Placental pericyte (primary cell): Measurements from ENCODE around the gene SPTAN1. TPM values are rescaled to one million over a fixed set of nuclear protein-coding genes. Genes with fewer than 3 reads are reported as not detected.

Experiments
- small RNA-seq: library from RNA; depleted of rRNA; stranded (forward); fragments of <200 nt; gene quantifications from one replicate; pipeline ENCODE3, GENCODE V24; 2012; ENCODE audit warnings: low replicate concordance
- total RNA-seq: library from RNA; depleted of rRNA; stranded (reverse); fragments of >200 nt; gene quantifications from 2 replicates; pipeline ENCODE4 v1.2.3, GENCODE V29; 2012

Gene SPTAN1
- total RNA-seq = 290 and 407 TPM in 2 replicates

DNA sequence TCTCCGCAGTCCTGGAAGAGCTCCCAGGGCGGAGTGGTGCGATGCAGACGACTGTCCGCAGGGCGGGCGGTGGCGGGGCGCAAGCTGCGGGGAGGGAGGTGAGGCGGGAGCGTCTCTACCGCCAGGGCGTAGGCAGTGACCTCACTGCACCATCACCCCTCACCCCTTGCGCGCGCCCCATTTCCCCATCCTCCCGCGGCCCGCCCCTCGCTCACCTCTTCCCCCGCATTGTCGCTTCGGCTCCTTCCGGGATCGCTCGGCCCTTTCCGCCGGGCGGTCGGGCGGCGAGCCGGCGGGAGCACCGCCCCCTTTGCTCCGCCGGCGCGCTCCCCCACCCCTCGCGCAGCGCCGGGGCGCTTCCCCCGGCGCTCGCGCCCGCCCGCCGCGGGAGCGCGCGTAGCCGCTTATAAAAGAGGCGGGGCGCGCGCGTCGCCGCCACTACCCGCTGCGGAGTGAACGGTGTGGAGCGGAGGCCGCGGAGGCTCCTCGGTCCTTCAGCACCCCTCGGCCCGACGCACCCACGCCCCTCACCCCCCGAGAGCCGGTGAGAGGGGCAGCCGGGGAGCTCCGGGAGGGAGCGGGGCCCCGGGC, at the start of gene SPTAN1:
TSS of gene SPTAN1 (plus strand) at position 435 of the 591 bp plus-strand sequence. CDS start 14,154 bp downstream, outside the sequence.

GRCh38 chr9:128504485-128505413, 47.6 kb upstream of the SPTAN1 start, which contains the start of gene GLE1:
Gene GLE1 (plus strand): TSS chr9:128504719. CDS start chr9:128504806, 87 bp downstream.

GRCh38 chr9:128656416-128657343, 104.3 kb downstream of the SPTAN1 start, which contains the start of gene DYNC2I2:
Gene DYNC2I2 (minus strand): TSS chr9:128656847. CDS start chr9:128656726, 121 bp downstream.

Small RNA genes lying within 50 kb of the gene (small RNA-seq; reads per million reads assigned to genes)
- gene RNU7-171P = not detected

Other genes with a start within 250 kb of the SPTAN1 start
- gene TRUB2, start 230.1 kb upstream of the SPTAN1 start, total RNA-seq = 22.1 and 28.3 TPM in 2 replicates
- gene COQ4, start 229.7 kb upstream of the SPTAN1 start, total RNA-seq = 43.1 and 57.8 TPM in 2 replicates
- 20.8 and 47.0 TPM in 2 replicates for gene SLC27A4, start 212.1 kb upstream of the SPTAN1 start, total RNA-seq
- 35.5 and 41.4 TPM in 2 replicates for gene URM1, start 181.2 kb upstream of the SPTAN1 start, total RNA-seq
- gene CERCAM, start 131.7 kb upstream of the SPTAN1 start, total RNA-seq = 77.3 and 148 TPM in 2 replicates
- 25.2 and 51.0 TPM in 2 replicates for gene ODF2, start 96.6 kb upstream of the SPTAN1 start, total RNA-seq
- gene GLE1, start 47.9 kb upstream of the SPTAN1 start, total RNA-seq = 21.0 and 38.7 TPM in 2 replicates
- 39.4 and 95.5 TPM in 2 replicates for gene DYNC2I2, start 104.3 kb downstream of the SPTAN1 start, total RNA-seq
- 395 and 658 TPM in 2 replicates for gene SET, start 136.6 kb downstream of the SPTAN1 start, total RNA-seq
- gene PKN3, start 149.9 kb downstream of the SPTAN1 start, total RNA-seq = 3.1 and 3.7 TPM in 2 replicates
- 67.0 and 73.5 TPM in 2 replicates for gene ZDHHC12, start 171.5 kb downstream of the SPTAN1 start, total RNA-seq
- 19.0 and 35.0 TPM in 2 replicates for gene ZER1, start 219.3 kb downstream of the SPTAN1 start, total RNA-seq
- 17.8 and 18.2 TPM in 2 replicates for gene TBC1D13, start 234.7 kb downstream of the SPTAN1 start, total RNA-seq